ENCODE measurements around the gene SCGN.

SCGN gene

DNA sequence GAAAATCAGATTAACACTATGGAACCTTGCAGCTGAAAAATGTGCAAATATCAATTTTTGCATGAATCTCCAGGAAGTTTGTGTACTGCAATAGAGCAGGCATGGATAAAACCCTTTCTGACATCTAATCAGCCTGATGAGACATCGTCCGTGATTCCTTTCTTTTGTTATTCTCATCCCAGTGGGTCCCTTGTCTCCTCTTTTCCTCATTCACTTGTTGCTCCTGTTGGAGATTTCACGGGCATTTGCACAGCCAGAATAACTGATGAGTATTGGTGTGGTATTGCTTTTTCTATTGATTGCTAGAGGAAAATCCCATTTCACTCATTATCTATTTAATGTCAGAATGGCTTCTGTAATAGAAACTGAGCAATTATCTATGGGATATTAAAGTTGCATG is 39.9 kb downstream of the SCGN start:
- no peak for DNase-seq

DNA sequence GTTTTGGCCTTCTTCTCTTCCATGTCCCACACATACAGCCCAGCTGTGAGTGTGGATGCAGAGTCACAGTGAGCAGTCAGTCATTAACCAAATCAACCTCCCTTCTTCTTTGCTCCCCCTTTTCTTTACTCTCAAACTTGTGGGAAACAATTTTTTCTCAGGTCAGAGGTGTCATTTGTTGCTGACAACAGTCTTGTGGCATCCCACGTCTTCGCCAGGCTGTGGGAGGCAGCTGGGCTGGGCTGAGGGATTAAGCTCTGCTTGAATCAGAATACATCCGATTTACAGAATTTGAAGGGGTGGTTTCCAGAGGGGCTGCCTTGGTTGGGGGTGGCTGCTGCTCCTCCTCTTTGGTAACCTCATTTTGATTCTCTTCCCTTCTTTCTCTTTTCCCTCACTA is 40.5 kb downstream of the SCGN start:
- DNase-seq, result no peak

DNA sequence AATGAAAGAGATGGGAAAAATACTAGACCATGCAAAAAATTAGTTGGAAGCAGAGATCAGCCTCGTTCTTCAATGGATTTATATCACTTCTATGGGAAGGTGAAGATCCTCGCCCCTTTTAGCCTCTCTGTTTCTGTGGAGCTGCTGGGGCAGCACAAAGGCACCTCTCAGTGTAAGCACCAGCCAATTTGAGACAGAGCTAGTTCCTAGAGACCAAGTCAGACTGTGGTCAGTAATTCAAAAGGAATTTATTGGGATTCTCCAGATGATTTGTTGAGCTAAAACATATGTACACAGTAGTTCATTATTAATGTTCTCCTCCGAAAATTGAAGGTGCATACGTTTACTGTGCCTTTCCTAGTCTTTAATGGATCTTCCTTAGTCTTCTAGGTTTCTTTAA is 42.4 kb downstream of the SCGN start:
- no peak for DNase-seq

DNA sequence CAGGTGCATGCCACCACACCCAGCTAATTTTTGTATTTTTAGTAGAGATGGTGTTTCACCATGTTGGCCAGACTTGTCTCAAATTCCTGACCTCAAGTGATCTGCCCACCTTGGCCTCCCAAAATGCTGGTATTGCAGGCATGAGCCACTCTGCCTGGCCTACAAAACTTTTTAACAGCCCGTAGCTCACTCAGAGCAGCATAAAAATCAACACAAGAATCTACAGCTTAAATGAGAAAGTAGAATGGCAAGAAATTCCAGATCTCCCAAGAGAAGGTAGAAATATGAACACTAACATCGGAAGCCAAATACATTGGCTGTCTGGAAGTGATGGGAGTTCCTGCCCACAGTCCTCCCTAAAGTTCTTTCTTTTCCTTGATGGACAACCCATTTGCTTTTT is 43.7 kb downstream of the SCGN start:
- DNase-seq, result no peak

DNA sequence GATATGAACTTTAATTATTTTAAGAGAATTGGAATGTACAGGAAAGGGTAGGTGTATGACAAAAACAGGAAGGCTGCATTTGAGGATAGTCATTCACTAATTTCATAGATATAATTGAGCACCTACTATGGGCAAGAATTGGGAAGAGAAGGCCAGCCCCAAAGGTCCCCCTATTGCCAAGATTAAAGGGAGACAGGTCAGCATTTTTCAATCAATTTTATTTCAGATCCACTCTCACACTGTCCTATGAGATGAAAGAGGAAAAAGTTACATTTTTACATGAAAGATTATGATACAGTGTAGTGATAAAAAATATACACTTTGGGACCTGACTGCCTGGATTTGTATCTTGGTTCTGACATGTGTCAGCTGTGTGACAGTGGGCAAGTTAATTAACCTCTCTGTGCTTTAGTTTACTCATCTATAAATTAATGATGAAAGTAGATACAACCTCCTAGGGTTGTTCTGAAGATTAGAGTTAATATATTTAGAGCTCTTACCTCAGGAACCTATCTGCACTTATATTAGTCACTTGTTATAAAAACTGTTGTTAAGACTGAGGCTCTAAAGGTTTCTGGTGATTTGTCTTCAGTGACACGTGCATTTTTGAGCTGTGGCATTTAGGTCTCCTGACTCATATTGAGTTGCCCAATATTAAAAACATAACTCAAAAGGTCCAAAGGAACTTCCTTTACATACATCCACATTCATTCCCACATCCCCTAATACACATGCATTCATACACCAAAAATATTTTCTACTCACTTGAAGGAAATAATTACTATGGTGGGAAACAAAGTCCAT is 45.7 kb downstream of the SCGN start:
- no peak for DNase-seq

DNA sequence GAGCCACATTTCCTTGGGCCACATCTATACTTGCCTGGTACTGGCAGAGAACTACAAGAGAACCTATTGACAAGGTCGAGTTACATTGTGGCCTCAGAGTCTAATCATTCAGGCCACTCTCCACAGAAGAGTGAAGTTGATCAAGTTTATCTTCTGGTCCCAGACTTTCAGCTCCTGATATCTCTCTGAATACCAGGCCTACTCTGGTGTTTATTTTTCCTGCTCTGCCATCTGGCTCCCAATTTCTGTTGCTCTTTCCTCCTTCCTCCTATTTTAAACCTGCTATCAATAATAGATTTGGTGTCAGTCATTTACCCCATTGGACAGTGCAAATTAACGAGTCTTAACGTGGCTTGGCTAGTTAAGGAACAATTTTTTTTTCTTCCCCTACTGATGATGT is 46.6 kb downstream of the SCGN start:
- DNase-seq, result no peak

DNA sequence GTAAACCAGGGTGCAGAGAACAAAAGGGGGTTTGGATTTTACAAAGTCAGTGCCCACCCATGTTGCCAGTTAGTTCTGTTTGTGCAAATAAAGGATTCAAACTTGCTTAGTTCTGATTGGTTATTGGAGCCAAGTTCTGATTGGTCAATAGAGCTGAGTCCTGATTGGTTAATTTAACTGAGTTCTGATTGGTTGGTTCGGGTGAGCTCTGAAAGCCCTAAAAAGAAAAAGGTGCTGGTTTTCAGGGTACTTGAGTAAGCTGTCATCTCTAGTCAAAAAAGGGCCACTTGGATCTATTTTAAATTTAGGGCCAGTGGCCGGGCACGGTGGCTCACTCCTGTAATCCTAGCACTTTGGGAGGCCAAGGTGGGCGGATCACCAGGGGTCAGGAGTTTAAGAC is 47.6 kb downstream of the SCGN start:
- DNase-seq, result no peak

DNA sequence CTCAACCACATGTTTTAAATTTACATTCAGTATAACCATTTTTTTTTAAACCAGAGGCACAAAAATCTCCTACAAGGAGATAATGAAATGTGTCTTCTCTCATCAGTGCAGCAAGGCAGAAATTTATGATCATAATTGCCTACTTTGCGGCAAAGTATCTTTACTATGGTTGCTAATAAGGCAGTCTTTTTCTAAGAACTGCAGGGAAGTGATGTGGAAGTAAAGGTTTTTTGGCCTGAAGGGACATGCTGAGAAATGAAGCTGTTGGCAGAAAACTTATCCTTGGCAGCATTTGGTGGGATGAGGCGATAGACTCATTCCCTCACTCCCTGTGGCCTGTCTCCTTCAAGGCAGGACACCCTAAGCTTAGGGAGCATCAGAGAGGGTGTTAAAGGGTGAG is 48.7 kb downstream of the SCGN start:
- DNase-seq, result no peak

DNA sequence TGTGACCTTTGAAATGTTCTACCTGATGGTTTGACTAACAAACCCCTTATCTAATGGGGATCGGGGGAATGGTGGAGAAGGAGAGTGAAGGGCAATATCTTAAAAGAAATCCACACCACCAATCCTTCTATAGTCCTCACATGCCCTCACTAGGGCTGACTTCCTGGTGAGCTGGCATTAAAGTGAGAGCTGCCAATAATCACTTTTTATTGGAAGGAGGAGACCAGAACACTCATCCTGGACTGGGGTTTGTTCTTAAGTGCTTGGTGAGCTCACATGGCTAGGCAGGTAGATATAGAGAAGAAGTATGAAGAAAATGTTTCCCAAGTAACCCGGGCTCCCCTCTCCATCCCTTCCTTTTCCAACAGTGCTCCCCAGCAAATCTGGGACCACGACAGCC is 49.8 kb downstream of the SCGN start:
- DNase-seq, result no peak

DNA sequence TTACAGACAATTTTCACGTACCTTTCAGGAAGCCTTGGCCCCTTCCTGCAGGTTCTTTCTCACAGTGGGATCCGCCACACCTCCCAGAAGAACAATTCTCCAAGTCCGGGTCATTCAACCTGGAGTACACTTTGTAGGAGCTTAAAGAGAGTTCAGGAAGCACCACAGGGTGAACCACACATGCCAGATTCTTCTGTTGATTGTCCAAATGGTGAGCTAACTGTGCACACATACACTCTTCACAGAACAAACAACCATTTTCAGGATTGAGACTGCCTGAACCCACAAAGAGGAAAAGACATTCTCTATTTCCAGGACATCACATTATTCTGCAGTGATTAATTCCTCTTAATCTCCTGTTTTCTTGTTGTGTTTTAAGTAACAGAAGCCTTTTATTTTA is 51.0 kb downstream of the SCGN start:
- DNase-seq, result no peak

DNA sequence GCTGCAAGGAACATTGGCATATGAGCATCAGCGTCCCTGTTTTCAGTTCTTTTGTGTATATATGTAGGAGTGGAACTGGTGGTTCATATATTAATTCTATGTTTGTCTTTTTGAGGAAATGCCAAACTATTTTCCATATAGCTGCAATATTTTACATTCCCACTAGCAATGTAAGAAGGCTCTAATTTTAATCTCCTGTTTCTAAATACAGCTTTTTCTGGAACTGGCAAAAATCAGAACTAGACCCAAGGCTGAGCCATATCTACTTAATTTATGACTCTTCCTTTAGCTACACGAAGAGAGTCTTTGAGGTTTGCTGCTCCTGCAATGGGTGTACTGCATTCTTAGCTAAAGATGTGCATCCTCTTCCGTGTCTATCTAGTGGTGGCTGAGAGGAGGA is 52.0 kb downstream of the SCGN start:
- no peak for DNase-seq

DNA sequence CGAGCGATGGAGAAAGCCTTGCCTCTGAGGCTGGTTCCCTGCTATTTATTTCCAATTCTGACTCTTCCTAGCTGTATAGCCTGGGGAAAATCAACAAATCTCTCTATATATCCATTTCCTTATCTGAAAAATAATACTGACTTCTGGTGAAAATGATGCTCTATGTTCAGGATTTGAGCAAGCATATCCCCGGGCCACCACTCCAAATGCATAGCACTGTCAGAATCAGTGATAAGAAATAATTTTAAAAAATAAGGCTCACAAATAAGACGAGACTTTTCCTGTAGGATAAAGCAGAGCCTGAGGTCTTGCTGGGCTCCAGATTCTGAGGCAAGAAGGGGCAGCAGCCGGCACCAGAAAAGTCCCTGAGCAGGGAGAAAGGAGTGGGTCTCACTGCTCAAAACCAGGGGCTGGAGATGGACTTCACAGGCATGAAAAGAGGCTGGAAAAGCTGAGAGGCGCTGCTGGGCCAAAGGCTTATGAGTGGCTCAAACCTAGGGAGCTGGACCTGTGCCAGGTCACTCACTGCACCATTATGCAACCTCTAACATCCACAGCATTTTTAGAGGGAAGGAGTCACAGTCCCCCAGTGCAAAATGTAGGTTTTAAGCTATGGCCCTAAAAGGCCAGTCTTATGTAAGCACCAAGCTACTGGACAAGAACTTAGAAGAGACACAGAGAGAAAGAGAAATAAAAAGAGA is 54.4 kb downstream of the SCGN start:
- no peak for DNase-seq

DNA sequence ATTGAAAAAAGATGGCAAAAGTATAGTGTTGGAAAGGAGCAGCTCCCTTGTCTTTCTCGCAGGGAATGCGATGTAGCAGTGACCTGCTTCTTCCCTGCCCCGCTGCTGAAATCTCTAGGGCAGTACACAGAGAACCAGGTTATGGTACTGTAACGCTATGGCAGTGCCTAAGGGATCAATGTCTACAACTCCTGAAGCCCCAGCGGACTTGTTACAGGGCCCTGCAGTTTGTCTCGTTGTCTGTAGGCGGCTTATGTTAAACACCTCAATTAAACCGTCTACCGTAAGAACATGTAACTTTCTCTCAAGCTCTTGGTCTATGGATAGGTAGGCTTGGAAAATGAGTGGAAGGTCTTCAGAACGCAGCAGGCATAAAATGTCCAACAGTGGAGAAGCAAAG is 57.7 kb downstream of the SCGN start:
- DNase-seq, result no peak

DNA sequence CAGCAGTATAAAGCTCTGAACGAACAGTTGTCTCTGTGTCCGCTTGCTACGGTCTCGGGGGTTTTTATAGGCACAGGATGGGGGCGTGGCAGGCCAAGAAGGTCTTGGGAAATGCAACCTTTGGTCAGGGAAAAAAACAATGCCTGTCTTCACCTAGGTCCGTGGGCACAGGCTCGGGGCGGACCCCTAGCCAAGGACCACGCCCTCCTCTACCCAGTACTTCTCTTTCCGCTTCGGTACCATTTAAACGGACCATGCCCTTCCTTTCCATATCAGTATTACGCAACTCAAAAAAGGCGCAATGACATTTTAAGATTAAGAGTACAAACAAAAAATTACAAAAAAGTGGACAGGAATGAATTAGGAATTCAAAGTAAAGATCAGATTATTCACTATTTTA is 58.3 kb downstream of the SCGN start:
- DNase-seq, result no peak

DNA sequence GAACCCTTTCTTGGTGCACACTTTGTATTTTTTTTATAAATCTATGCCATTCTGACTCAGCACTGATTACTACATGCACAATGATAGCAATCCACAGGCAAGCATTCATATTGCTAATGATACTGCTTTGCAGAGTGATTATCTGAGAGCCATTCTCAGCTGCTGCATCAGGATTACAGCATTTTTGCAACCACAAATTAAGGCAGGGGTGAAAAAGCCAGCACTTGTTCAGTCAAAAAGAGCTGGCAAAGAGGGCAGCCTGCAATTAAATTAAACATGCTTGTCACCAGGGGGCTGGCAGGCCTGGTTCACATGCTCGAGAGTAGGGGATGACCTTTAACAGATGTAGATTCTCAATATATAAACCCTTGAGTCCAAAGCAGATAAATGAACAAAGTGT is 61.8 kb downstream of the SCGN start:
- DNase-seq, result no peak

DNA sequence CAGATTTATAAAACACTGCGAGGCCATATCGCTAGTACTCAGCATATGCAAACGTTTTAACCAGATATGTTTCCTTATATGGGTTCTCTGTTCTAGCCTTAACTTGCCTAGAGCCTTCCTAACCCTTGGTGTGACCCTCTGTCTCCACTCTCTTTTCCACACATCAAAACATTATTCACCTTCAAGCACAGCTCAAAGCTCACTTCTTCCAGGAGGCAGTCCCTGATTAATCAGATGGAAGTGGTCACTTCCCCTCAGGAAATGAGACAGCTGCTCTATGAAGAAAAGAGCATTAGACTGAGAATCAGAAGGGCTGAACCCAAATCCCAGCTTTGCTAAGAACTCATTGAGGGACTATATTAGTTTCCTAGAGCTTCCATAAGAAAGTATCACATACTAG is 62.8 kb downstream of the SCGN start:
- no peak for DNase-seq

DNA sequence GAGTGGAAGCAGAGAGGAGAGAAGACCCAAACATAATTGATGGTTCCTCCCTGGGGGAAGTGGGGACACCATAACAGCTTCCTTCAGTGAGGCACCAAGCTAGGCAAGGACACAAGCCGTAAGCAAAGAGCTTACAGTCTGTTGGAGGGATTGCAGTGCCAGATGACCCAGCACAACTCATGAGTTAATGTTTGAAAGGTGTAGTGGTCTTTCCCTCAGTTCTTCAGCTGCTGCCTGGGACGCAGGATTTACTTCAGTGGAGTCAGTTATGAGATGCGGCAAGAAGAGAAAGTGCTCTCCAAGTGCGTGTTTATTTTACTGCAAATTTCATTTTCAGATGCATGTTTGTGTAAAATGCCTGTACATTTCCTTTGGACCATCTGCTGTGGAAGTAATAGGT is 63.8 kb downstream of the SCGN start:
- DNase-seq, result no peak

DNA sequence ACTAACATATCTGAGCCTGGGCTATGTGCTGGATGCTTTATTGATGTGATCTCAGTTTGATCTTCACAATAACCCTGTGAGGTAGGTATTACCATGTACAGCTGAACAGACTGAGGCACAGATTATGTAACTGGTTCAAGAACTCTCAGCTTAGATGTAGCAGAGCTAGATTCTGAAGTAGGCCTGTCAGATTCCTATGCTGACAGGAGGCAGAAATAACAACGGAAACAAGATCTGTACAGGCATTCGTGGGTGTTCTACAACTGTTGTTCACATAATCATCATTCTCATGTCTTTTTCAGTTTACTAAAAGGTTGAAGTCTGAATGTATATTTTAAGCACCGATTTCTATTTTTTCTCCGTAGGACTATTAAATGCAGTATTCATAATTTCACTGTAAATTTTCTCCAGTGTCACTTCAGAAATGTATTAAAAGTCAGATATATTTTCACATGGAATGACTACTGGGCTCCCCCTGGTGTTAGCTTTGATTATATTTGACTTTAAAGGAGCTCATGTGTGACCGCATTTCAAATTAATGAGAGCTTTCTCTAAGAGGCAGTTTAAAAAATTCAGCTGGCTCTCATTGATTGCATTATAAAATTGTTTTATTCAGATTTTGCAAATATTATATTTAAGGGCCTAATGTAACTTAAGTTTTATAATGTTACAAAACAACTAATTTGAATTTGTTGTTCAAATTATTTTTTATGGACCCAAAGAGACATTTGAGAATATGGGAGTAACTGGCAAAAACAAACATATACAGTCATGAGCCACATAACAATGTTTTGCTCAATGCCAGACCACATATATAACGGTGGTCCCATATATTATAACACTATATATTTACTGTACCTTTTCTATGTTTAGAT is 66.1 kb downstream of the SCGN start:
- DNase-seq, result peak in 1 of 6 experiments; percentile 19

DNA sequence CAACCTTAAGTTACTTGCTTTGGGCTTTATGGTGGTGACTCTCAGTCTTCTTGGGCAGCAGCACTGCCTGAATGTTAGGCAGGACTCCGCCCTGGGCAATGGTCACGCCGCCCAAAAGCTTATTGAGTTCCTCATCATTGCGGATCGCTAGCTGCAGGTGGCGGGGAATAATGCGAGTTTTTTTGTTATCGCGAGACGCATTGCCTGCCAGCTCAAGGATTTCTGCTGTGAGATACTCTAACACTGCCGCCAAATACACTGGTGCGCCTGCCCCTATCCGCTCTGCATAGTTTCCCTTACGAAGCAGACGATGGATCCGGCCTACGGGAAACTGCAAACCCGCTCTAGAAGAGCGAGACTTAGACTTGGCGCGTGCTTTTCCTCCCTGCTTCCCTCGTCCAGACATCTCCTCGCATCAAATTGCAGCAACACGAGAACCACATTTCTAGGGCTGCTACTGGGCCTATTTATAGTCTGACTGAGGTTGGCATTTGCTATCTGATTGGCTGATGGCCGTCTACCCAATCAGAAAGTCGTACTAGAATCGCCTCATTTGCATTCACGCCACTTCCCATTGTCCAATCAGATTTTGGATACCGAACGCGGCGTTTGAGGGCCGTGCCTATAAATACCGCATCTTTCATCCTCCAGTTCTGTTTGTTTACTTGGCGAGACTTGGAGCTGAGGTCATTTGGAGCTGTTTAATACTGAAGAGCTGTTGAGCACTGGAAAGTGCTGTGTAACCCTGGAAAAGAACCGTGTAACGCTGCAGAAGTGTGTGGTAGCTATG is 74.3 kb downstream of the SCGN start:
- no peak for DNase-seq

DNA sequence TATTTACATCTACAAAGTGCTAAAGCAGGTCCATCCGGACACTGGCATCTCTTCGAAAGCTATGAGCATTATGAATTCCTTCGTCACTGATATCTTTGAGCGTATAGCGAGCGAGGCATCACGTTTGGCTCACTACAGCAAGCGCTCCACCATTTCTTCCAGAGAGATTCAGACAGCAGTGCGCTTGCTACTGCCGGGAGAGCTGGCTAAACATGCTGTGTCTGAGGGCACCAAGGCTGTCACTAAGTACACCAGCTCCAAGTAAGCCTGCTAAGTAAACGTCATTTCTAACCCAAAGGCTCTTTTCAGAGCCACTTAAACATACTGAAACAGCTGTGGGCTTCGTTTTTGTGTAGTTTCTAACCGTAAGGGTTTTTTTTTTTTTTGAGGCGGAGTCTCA is 75.0 kb downstream of the SCGN start:
- DNase-seq, result no peak

DNA sequence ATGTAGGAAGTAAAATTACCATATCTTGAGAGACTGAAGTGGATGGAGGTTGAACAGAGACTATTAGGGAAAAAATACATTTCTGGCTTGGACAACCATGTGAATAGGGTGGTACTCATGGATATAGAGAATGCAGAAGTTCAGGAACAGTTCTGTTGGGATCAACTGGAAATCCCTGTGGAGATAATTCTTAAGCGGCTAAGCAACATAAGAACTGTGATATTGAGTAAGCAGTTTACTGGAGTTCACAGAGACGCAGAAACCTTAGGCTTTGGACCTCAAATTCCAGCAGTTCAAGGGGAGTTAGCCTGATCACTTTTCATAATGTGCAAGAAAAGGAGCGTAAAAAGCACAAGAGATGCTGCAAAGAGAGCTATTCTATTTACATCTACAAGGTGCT is 78.9 kb downstream of the SCGN start:
- no peak for DNase-seq

DNA sequence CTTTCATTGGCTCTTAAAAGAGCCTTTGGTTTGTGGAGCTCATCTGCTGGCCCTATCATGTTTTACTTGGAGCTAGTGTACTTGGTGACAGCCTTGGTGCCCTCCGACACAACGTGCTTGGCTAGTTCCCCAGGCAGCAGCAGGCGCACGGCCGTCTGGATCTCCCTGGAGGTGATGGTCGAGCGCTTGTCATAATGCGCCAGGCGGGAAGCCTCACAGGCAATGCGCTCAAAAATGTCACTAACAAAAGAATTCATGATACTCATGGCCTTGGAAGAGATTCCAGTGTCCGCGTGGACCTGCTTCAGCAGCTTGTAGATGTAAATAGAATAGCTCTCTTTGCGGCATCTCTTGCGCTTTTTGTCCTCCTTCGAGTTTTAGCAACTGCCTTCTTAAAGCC is 79.7 kb downstream of the SCGN start:
- DNase-seq, result no peak

Measured in stimulated activated naive CD4-positive, alpha-beta T cell (primary cell).